Cardiac fibroblast (primary cell): ENCODE measurements around the gene PLPPR1.
"Not testable (repeated sequence)": the region's sequence is repeated elsewhere in the genome, so short reads cannot be mapped to it uniquely, and the experiment has no call there.

Source experiments
- DNase-seq, 2 donors: peaks; one replicate each; pipeline versions ENCODE4 v3.0.0 to v3.0.0-alpha.2; 2010; ENCODE audit warnings: low read depth in 2 of 2
- H3K4me3 ChIP-seq, 2 donors: replicated peaks in 1 of 2; 1 replicate in 1 of 2; 2 replicates in 1 of 2; pipeline ENCODE4 v1.5.1; 2011; ENCODE audit warnings: low read depth in 2 of 2, low read length in 2 of 2, mild to moderate bottlenecking in 2 of 2, moderate library complexity in 1 of 2
- CTCF ChIP-seq: IDR thresholded peaks from one replicate; pipeline ENCODE4 v1.5.1; 2011; ENCODE audit warnings: low read depth, mild to moderate bottlenecking, low read length, inconsistent platforms

PLPPR1 gene

GRCh38 chr9:101326035-101326434 lies 297.5 kb downstream of the PLPPR1 start:
- no peak for TF ChIP-seq CTCF
- DNase-seq, result no peak
- H3K4me3 ChIP-seq, result no peak overlapping the region

- TF ChIP-seq CTCF, result no peak
- DNase-seq, result no peak
- no peak overlapping the region for H3K4me3 ChIP-seq
These were observed 298.0 kb downstream of the PLPPR1 start for GRCh38 chr9:101326501-101326900.

- DNase-seq, H3K4me3 ChIP-seq: not testable (repeated sequence)
These were observed 298.9 kb downstream of the PLPPR1 start for GRCh38 chr9:101327422-101327909.

GRCh38 chr9:101332362-101332761 lies 303.8 kb downstream of the PLPPR1 start:
- DNase-seq, result no peak
- no peak for TF ChIP-seq CTCF
- no peak overlapping the region for H3K4me3 ChIP-seq

GRCh38 chr9:101333490-101333889 lies 305.0 kb downstream of the PLPPR1 start:
- DNase-seq, result no peak

GRCh38 chr9:101333926-101334702 lies 305.6 kb downstream of the PLPPR1 start:
- no peak for TF ChIP-seq CTCF
- DNase-seq, result no peak
- H3K4me3 ChIP-seq, result no peak overlapping the region

More at GRCh38 chr9:101333490-101333889, 305.0 kb downstream of the PLPPR1 start:
- no peak for TF ChIP-seq CTCF
- H3K4me3 ChIP-seq, result no peak overlapping the region

GRCh38 chr9:101336091-101336490 lies 307.6 kb downstream of the PLPPR1 start:
- H3K4me3 ChIP-seq, result no peak overlapping the region
- TF ChIP-seq CTCF, result no peak
- DNase-seq, result no peak
